HCT116 (cell line): ENCODE data around the gene RHBDL3. TPM values are rescaled to one million over a fixed set of nuclear protein-coding genes. Genes with fewer than 3 reads are reported as not detected.

Experiments used
- ATAC-seq: fragments of 200-7000 bp; cut with Tn5 transposase; 2 replicates; pipeline ENCODE4 v1.9.1; 2020; ENCODE audit warnings: mild to moderate bottlenecking, moderate library complexity
- BruUV-seq: library from RNA; stranded (reverse); fragments of 400-500 nt; replicated peaks from 2 replicates; lab custom pipeline; 2021; lab: Mats Ljungman, UMichigan
- CTCF ChIA-PET: fragments of 300-600 bp; sonication (Branson Sonifier 250); formaldehyde crosslinking; loops from one replicate; lab custom pipeline; 2021; ENCODE audit warnings: antibody characterized with exemption; lab: Charles Lee
- POLR2A ChIA-PET: fragments of 300-600, 350-600 bp; sonication (Branson Sonifier 250); formaldehyde crosslinking; loops from one replicate; lab custom pipeline; 2021; ENCODE audit warnings: antibody characterized with exemption; lab: Charles Lee
- RAD21 ChIA-PET, 2 experiments: fragments of 300-600 bp; sonication (Branson Sonifier 250); formaldehyde crosslinking; loops; one replicate each; lab custom pipeline; 2023; ENCODE audit warnings: low total read pairs in 2 of 2; ENCODE audit not compliant: uncharacterized antibody in 2 of 2, unreplicated experiment in 2 of 2, low non-redundant PET in 1 of 2; lab: Charles Lee
- DNase-seq: peaks from one replicate; pipeline ENCODE4 v3.0.0-alpha.2; 2010; ENCODE audit warnings: low read depth, low spot score
- H2AFZ ChIP-seq: fragments of 200-600 bp; shearing (Covaris generic), sonication (generic); 2 replicates; pipeline ENCODE4 v1.6.1; 2017; ENCODE audit warnings: low read depth, mixed run types, mixed read lengths, antibody characterized with exemption, low read length; ENCODE audit not compliant: poor library complexity, severe bottlenecking
- H3K27ac ChIP-seq: 2 replicates; pipeline ENCODE4 v1.5.1; 2012; ENCODE audit warnings: low read depth, low read length
- H3K27me3 ChIP-seq: fragments of 200-600 bp; sonication (generic); 2 replicates; pipeline ENCODE4 v1.6.1; 2016; ENCODE audit warnings: mixed run types, low read length, mixed read lengths; ENCODE audit not compliant: insufficient read depth
- H3K36me3 ChIP-seq, 2 experiments: fragments of 200-500 bp in 1 of 2; fragments of 200-600 bp in 1 of 2; sonication (Bioruptor generic) in 1 of 2; sonication (generic) in 1 of 2; 2 replicates each; pipeline versions ENCODE4 v1.5.1 to v1.6.1; 2014 to 2016; ENCODE audit warnings: low read length in 2 of 2, inconsistent platforms in 1 of 2, mixed read lengths in 1 of 2, mixed run types in 1 of 2; ENCODE audit not compliant: insufficient read depth in 2 of 2, control insufficient read depth in 1 of 2
- H3K4me1 ChIP-seq, 2 experiments: fragments of 200-600 bp in 1 of 2; sonication (generic) in 1 of 2; 2 replicates each; pipeline versions ENCODE4 v1.5.1 to v1.6.1; 2012 to 2017; ENCODE audit warnings: low read length in 2 of 2, inconsistent platforms in 1 of 2, mild to moderate bottlenecking in 1 of 2, mixed read lengths in 1 of 2, mixed run types in 1 of 2, moderate library complexity in 1 of 2; ENCODE audit not compliant: insufficient read depth in 2 of 2, control insufficient read depth in 1 of 2
- H3K4me2 ChIP-seq: fragments of 200-600 bp; sonication (generic); 2 replicates; pipeline ENCODE4 v1.6.1; 2017; ENCODE audit warnings: mixed run types, low read length, mixed read lengths
- H3K4me3 ChIP-seq, 2 experiments: fragments of 200-600 bp in 1 of 2; sonication (generic) in 1 of 2; replicated peaks in 1 of 2; 2 replicates each; pipeline ENCODE4 v1.5.1; 2011 to 2016; ENCODE audit warnings: low read length in 2 of 2, control low read depth in 1 of 2, low read depth in 1 of 2, mild to moderate bottlenecking in 1 of 2, mixed read lengths in 1 of 2, mixed run types in 1 of 2
- H3K79me2 ChIP-seq: fragments of 200-600 bp; sonication (generic); 2 replicates; pipeline ENCODE4 v1.6.1; 2017; ENCODE audit warnings: mild to moderate bottlenecking, mixed run types, low read length, moderate library complexity, mixed read lengths; ENCODE audit not compliant: insufficient read depth
- H3K9ac ChIP-seq: fragments of 200-600 bp; sonication (generic); 2 replicates; pipeline ENCODE4 v1.6.1; 2016; ENCODE audit warnings: low read length, mixed read lengths
- H3K9me2 ChIP-seq: fragments of 200-600 bp; sonication (generic), shearing (Covaris generic); 2 replicates; pipeline ENCODE4 v1.6.1; 2017; ENCODE audit warnings: mixed run types, mild to moderate bottlenecking, moderate library complexity; ENCODE audit not compliant: insufficient read depth
- H3K9me3 ChIP-seq, 2 experiments: fragments of 200-500 bp in 1 of 2; fragments of 200-600 bp in 1 of 2; sonication (Bioruptor generic) in 1 of 2; sonication (generic) in 1 of 2; 2 replicates each; pipeline ENCODE4 v1.6.1; 2014 to 2017; ENCODE audit warnings: low read length in 2 of 2, mixed read lengths in 2 of 2, inconsistent platforms in 1 of 2, low read depth in 1 of 2, mild to moderate bottlenecking in 1 of 2, mixed run types in 1 of 2, moderate library complexity in 1 of 2; ENCODE audit not compliant: control insufficient read depth in 1 of 2, insufficient read depth in 1 of 2
- H4K20me1 ChIP-seq: fragments of 200-600 bp; sonication (generic), shearing (Covaris generic); 2 replicates; pipeline ENCODE4 v1.6.1; 2017; ENCODE audit warnings: mixed run types, mild to moderate bottlenecking, moderate library complexity; ENCODE audit not compliant: insufficient read depth
- CBX3 ChIP-seq: IDR thresholded peaks from 2 replicates; pipeline ENCODE4 v1.6.1; 2012; ENCODE audit warnings: low read depth
- JUND ChIP-seq: IDR thresholded peaks from 2 replicates; pipeline ENCODE4 v1.6.1; 2012
- POLR2AphosphoS5 ChIP-seq: IDR thresholded peaks from 2 replicates; pipeline ENCODE4 v1.6.1; 2011; ENCODE audit warnings: mild to moderate bottlenecking, low read depth, low read length, moderate library complexity
- RAD21 ChIP-seq: IDR thresholded peaks from 2 replicates; pipeline ENCODE4 v1.6.1; 2012; ENCODE audit warnings: low read depth, mild to moderate bottlenecking
- SP1 ChIP-seq: IDR thresholded peaks from 2 replicates; pipeline ENCODE4 v1.6.1; 2012; ENCODE audit warnings: low read depth
- SRF ChIP-seq: IDR thresholded peaks from 2 replicates; pipeline ENCODE4 v1.6.1; 2012; ENCODE audit warnings: low read depth
- TCF7L2 ChIP-seq: IDR thresholded peaks from 2 replicates; pipeline ENCODE4 v1.7.0; 2011; ENCODE audit warnings: borderline replicate concordance, inconsistent platforms; ENCODE audit not compliant: insufficient read depth, insufficient read length; ENCODE audit errors: extremely low read depth
- YY1 ChIP-seq: IDR thresholded peaks from 2 replicates; pipeline ENCODE4 v1.6.1; 2011; ENCODE audit warnings: low read length, low read depth, moderate library complexity, mild to moderate bottlenecking; ENCODE audit not compliant: insufficient replicate concordance; ENCODE audit errors: extremely low read depth
- ZFX ChIP-seq: fragments of 450-650 bp; IDR thresholded peaks from 2 replicates; pipeline ENCODE4 v1.6.1; 2017
- intact Hi-C: fragments of 100-400 bp; cut with micrococcal nuclease; formaldehyde crosslinking; loops from 2 replicates; pipeline ENCODE4 v1.10.0; 2022
- total RNA-seq: library from RNA; stranded (reverse); gene quantifications from one replicate; pipeline ENCODE4 v1.2.1, GENCODE V29; 2021; ENCODE audit not compliant: unreplicated experiment
- TF ChIP-seq, protein P1 (sequence below): IDR thresholded peaks from 2 replicates; pipeline ENCODE4 v1.6.1; 2012
- TF ChIP-seq, protein P2 (sequence below): IDR thresholded peaks from 2 replicates; pipeline ENCODE4 v1.6.1; 2012; ENCODE audit warnings: low read depth

The RHBDL3 gene
- total RNA-seq, 1 experiment from 2014 or later: 4.0 TPM

GRCh38 chr17:32297860-32298259 lies 32.2 kb downstream of the RHBDL3 start:
- Histone ChIP-seq H3K4me2 (no peak overlapping the region), H3K27me3 (no peaks in the 10 kb centered on the region), H2AFZ (no peak overlapping the region), H3K9ac (no peak overlapping the region), H3K79me2 (no peaks in the 10 kb centered on the region), H3K9me3 (no peaks in the 10 kb centered on the region), H3K4me1 (no peaks in the 10 kb centered on the region), H3K27ac (no peak overlapping the region), H3K9me2 (no peaks in the 10 kb centered on the region), H4K20me1 (no peaks in the 10 kb centered on the region), H3K36me3 (no peaks in the 10 kb centered on the region), H3K4me3 (no peak overlapping the region)
- BruUV-seq: no TSS peak
- no peak for ATAC-seq
- intact Hi-C loops: no loop called here
- TF ChIP-seq TCF7L2: no peak
- no peak for TF ChIP-seq ZFX
- TF ChIP-seq, protein P1, sequence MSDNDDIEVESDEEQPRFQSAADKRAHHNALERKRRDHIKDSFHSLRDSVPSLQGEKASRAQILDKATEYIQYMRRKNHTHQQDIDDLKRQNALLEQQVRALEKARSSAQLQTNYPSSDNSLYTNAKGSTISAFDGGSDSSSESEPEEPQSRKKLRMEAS: no peak
- TF ChIP-seq JUND: no peak
- RAD21 ChIA-PET: no interaction called here
- POLR2A ChIA-PET: no interaction called here
- no peak for DNase-seq
- CTCF ChIA-PET: no interaction called here

- no peak overlapping the region for H2AFZ ChIP-seq
- BruUV-seq: no TSS peak
- no peak overlapping the region for H3K9ac ChIP-seq
- H3K79me2 ChIP-seq: no peaks in the 10 kb centered on the region
- DNase-seq (no peak), ATAC-seq (peak; percentile 55)
- no peaks in the 10 kb centered on the region for H4K20me1 ChIP-seq
- ChIA-PET POLR2A (no interaction called here), RAD21 (no interaction called here), CTCF (no interaction called here)
- no peak overlapping the region for H3K4me2 ChIP-seq
- H3K4me1 ChIP-seq: no peaks in the 10 kb centered on the region
- no peak overlapping the region for H3K27ac ChIP-seq
- H3K36me3 ChIP-seq: no peaks in the 10 kb centered on the region
- no peaks in the 10 kb centered on the region for H3K9me2 ChIP-seq
- no peaks in the 10 kb centered on the region for H3K9me3 ChIP-seq
- TF ChIP-seq JUND (no peak), SP1 (no peak), TCF7L2 (no peak), RAD21 (no peak), SRF (no peak), CBX3 (no peak), YY1 (no peak), POLR2AphosphoS5 (no peak)
- TF ChIP-seq, protein P2, sequence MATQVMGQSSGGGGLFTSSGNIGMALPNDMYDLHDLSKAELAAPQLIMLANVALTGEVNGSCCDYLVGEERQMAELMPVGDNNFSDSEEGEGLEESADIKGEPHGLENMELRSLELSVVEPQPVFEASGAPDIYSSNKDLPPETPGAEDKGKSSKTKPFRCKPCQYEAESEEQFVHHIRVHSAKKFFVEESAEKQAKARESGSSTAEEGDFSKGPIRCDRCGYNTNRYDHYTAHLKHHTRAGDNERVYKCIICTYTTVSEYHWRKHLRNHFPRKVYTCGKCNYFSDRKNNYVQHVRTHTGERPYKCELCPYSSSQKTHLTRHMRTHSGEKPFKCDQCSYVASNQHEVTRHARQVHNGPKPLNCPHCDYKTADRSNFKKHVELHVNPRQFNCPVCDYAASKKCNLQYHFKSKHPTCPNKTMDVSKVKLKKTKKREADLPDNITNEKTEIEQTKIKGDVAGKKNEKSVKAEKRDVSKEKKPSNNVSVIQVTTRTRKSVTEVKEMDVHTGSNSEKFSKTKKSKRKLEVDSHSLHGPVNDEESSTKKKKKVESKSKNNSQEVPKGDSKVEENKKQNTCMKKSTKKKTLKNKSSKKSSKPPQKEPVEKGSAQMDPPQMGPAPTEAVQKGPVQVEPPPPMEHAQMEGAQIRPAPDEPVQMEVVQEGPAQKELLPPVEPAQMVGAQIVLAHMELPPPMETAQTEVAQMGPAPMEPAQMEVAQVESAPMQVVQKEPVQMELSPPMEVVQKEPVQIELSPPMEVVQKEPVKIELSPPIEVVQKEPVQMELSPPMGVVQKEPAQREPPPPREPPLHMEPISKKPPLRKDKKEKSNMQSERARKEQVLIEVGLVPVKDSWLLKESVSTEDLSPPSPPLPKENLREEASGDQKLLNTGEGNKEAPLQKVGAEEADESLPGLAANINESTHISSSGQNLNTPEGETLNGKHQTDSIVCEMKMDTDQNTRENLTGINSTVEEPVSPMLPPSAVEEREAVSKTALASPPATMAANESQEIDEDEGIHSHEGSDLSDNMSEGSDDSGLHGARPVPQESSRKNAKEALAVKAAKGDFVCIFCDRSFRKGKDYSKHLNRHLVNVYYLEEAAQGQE: no peak
- intact Hi-C loops: no loop called here
- no peaks in the 10 kb centered on the region for H3K27me3 ChIP-seq
- H3K4me3 ChIP-seq: no peak overlapping the region
Observed at GRCh38 chr17:32298298-32298697, 32.7 kb downstream of the RHBDL3 start.
